Caco-2 (cell line): ENCODE measurements around the gene HLCS. TPM values are rescaled to one million over a fixed set of nuclear protein-coding genes. Genes with fewer than 3 reads are reported as not detected.

Source experiments
- BruUV-seq: library from RNA; stranded (reverse); fragments of 400-500 nt; replicated peaks from 2 replicates; lab custom pipeline; 2021; lab: Mats Ljungman, UMichigan
- CTCF ChIA-PET: fragments of 300-600 bp; sonication (Branson Sonifier 250); formaldehyde crosslinking; loops from one replicate; lab custom pipeline; 2022; ENCODE audit warnings: antibody characterized with exemption; lab: Charles Lee
- POLR2A ChIA-PET: fragments of 300-600 bp; sonication (Branson Sonifier 250); formaldehyde crosslinking; loops from one replicate; lab custom pipeline; 2022; ENCODE audit warnings: antibody characterized with exemption; lab: Charles Lee
- DNase-seq, 2 experiments: peaks; one replicate each; pipeline versions ENCODE4 v3.0.0 to v3.0.0-alpha.2; 2020 to 2022
- H3K27me3 ChIP-seq: replicated peaks from 2 replicates; pipeline ENCODE4 v1.6.0; 2011; ENCODE audit warnings: low read length; ENCODE audit not compliant: control insufficient read depth, insufficient read depth
- H3K36me3 ChIP-seq: 2 replicates; pipeline ENCODE4 v1.5.1; 2011; ENCODE audit warnings: low read length; ENCODE audit not compliant: control insufficient read depth, insufficient read depth
- H3K4me1 ChIP-seq: fragments of 250-450 bp; sonication (Bioruptor Pico); 2 replicates; pipeline ENCODE4 v1.5.1; 2020; ENCODE audit warnings: mild to moderate bottlenecking
- H3K4me3 ChIP-seq: 2 replicates; pipeline ENCODE4 v1.5.1; 2011; ENCODE audit warnings: low read depth, mild to moderate bottlenecking, control low read depth, low read length
- H3K9me3 ChIP-seq: fragments of 250-450 bp; sonication (Bioruptor Pico); 2 replicates; pipeline ENCODE4 v1.5.1; 2020; ENCODE audit warnings: mild to moderate bottlenecking, moderate library complexity
- H3K27ac Mint-ChIP-seq: one replicate; pipeline ENCODE4 v1.8.0; 2022; ENCODE audit warnings: mixed read lengths; ENCODE audit not compliant: unreplicated experiment
- H3K27me3 Mint-ChIP-seq: one replicate; pipeline ENCODE4 v1.8.0; 2022; ENCODE audit warnings: mixed read lengths; ENCODE audit not compliant: insufficient read depth, unreplicated experiment
- H3K36me3 Mint-ChIP-seq: one replicate; pipeline ENCODE4 v1.8.0; 2022; ENCODE audit warnings: mild to moderate bottlenecking, mixed read lengths; ENCODE audit not compliant: insufficient read depth, unreplicated experiment
- H3K4me1 Mint-ChIP-seq: one replicate; pipeline ENCODE4 v1.8.0; 2022; ENCODE audit warnings: low read depth, mixed read lengths; ENCODE audit not compliant: unreplicated experiment
- H3K4me3 Mint-ChIP-seq: one replicate; pipeline ENCODE4 v1.8.0; 2022; ENCODE audit warnings: mild to moderate bottlenecking, moderate library complexity, mixed read lengths; ENCODE audit not compliant: unreplicated experiment
- H3K9me3 Mint-ChIP-seq: one replicate; pipeline ENCODE4 v1.8.0; 2022; ENCODE audit warnings: mixed read lengths; ENCODE audit not compliant: unreplicated experiment
- intact Hi-C: fragments of 100-400 bp; cut with micrococcal nuclease; formaldehyde crosslinking; loops from one replicate; pipeline ENCODE4 v1.10.0; 2022; ENCODE audit not compliant: unreplicated experiment
- total RNA-seq: library from RNA; stranded (reverse); gene quantifications from 2 replicates; pipeline ENCODE4 v1.2.3, GENCODE V29; 2022
- TF ChIP-seq, protein P1 (sequence below), 2 experiments: fragments of 200-600 bp in 1 of 2; IDR thresholded peaks; 1 replicate in 1 of 2; 2 replicates in 1 of 2; pipeline versions ENCODE4 v1.5.1 to v1.8.0; 2011 to 2022; ENCODE audit warnings: antibody characterized with exemption in 1 of 2, control low read depth in 1 of 2, inconsistent platforms in 1 of 2, low read depth in 1 of 2, low read length in 1 of 2, mild to moderate bottlenecking in 1 of 2, moderate library complexity in 1 of 2; ENCODE audit not compliant: insufficient read depth in 1 of 2, severe bottlenecking in 1 of 2, unreplicated experiment in 1 of 2

The HLCS gene
- total RNA-seq, 1 experiment from 2014 or later, result 26.2 TPM

DNA sequence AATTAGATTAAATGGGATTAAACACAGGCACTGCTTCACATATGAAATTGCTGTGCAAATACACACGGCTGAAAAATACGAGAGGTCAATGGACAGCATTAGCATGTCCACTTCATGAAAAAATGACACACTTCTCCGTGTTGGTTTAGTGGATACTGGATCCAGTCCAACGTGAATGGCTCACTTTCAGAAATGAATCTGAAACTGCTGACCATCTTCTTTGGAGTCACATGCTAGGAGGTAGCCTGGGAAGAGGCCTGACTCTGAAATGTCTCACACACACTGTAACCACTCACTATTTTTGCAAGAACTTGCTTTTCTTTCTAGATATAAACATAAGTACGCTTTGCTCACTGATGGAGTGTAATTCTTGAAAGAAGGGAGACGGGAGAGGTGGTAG is 127.3 kb downstream of the HLCS start:
- Mint-ChIP-seq H3K27me3 (no peaks in the 10 kb centered on the region), H3K36me3 (peaks cover 5% of the 10 kb centered on the region), H3K27ac (no peak overlapping the region), H3K4me1 (peaks cover 7% of the 10 kb centered on the region), H3K9me3 (no peaks in the 10 kb centered on the region), H3K4me3 (no peak overlapping the region)
- TF ChIP-seq, protein P1, sequence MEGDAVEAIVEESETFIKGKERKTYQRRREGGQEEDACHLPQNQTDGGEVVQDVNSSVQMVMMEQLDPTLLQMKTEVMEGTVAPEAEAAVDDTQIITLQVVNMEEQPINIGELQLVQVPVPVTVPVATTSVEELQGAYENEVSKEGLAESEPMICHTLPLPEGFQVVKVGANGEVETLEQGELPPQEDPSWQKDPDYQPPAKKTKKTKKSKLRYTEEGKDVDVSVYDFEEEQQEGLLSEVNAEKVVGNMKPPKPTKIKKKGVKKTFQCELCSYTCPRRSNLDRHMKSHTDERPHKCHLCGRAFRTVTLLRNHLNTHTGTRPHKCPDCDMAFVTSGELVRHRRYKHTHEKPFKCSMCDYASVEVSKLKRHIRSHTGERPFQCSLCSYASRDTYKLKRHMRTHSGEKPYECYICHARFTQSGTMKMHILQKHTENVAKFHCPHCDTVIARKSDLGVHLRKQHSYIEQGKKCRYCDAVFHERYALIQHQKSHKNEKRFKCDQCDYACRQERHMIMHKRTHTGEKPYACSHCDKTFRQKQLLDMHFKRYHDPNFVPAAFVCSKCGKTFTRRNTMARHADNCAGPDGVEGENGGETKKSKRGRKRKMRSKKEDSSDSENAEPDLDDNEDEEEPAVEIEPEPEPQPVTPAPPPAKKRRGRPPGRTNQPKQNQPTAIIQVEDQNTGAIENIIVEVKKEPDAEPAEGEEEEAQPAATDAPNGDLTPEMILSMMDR (IDR thresholded peaks at IDR 0.05; ENCODE audit: insufficient read depth in 1 of 2, low read depth in 1 of 2, low read length in 1 of 2, severe bottlenecking in 1 of 2, unreplicated experiment in 1 of 2), result no peak
- CTCF ChIA-PET, result no interaction called here
- Histone ChIP-seq H3K9me3 (no peaks in the 10 kb centered on the region), H3K4me1 (no peaks in the 10 kb centered on the region), H3K36me3 (no peaks in the 10 kb centered on the region), H3K4me3 (no peak overlapping the region), H3K27me3 (no peaks in the 10 kb centered on the region)
- intact Hi-C loops, result no loop called here
- no peak for DNase-seq
- no TSS peak for BruUV-seq
- POLR2A ChIA-PET, result no interaction called here

DNA sequence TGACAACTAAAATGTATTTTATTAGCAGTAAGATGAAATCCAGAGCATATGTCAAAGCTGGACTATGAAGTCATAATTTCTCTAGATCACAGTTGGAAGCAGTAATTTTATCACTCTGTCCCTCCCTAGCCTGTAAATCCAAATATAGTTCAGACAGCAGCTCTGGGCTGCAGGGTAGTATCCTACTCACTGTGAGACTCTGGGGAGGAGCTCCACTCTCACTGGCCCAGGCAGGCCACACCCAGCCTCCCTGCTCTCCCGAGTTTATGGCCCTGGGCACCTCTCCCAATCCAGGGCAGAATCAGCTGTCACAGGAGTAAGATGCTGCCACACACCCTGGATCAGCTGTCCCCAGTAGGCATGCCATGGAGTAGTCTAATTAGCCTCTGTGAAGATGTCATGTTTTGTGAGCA is 131.1 kb downstream of the HLCS start:
- POLR2A ChIA-PET, result no interaction called here
- Histone ChIP-seq H3K9me3 (no peaks in the 10 kb centered on the region), H3K4me3 (no peak overlapping the region), H3K27me3 (no peaks in the 10 kb centered on the region), H3K4me1 (peaks cover 6% of the 10 kb centered on the region; the same call in 1 of the 2 replicates), H3K36me3 (no peaks in the 10 kb centered on the region)
- no TSS peak for BruUV-seq
- H3K27me3 Mint-ChIP-seq, result no peaks in the 10 kb centered on the region
- H3K4me3 Mint-ChIP-seq, result no peak overlapping the region
- H3K4me1 Mint-ChIP-seq, result peaks cover 7% of the 10 kb centered on the region
- intact Hi-C loops, result no loop called here
- no peak overlapping the region for H3K27ac Mint-ChIP-seq
- CTCF ChIA-PET, result no interaction called here
- TF ChIP-seq, protein P1 (IDR thresholded peaks at IDR 0.05; ENCODE audit: insufficient read depth in 1 of 2, low read depth in 1 of 2, low read length in 1 of 2, severe bottlenecking in 1 of 2, unreplicated experiment in 1 of 2), result no peak
- no peak for DNase-seq
- H3K9me3 Mint-ChIP-seq, result no peaks in the 10 kb centered on the region
- no peaks in the 10 kb centered on the region for H3K36me3 Mint-ChIP-seq

DNA sequence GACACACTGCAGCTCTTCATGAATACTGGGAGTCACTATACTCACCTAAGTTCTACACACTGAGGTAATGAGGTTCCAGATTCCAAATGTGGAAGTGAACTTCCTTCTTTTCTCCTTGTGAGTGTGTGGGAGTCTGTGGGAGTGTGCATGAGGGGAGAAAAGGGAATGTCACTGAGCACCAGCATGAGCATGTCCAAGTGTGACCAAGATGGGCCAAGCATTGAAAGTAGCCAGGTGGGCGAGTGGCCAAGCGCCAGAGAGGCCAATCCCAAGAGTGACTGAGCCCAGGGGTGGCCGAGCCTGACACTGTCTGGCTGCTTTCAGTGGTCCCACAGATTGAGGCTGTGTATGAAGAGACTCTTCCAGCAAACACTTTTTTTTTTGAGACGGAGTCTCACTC is 132.3 kb downstream of the HLCS start:
- Mint-ChIP-seq H3K9me3 (no peaks in the 10 kb centered on the region), H3K36me3 (no peaks in the 10 kb centered on the region)

More for the DNA sequence above, 132.3 kb downstream of the HLCS start:
- H3K9me3 ChIP-seq, result no peaks in the 10 kb centered on the region
- POLR2A ChIA-PET, result no interaction called here
- CTCF ChIA-PET, result no interaction called here
- H3K4me3 ChIP-seq, result no peak overlapping the region
- no TSS peak for BruUV-seq
- H3K4me1 ChIP-seq, result peaks cover 6% of the 10 kb centered on the region
- H3K27ac Mint-ChIP-seq, result no peak overlapping the region
- no peak overlapping the region for H3K4me3 Mint-ChIP-seq
- intact Hi-C loops, result no loop called here
- H3K36me3 ChIP-seq, result no peaks in the 10 kb centered on the region
- H3K27me3 ChIP-seq, result no peaks in the 10 kb centered on the region
- TF ChIP-seq, protein P1 (IDR thresholded peaks at IDR 0.05; ENCODE audit: insufficient read depth in 1 of 2, low read depth in 1 of 2, low read length in 1 of 2, severe bottlenecking in 1 of 2, unreplicated experiment in 1 of 2), result no peak
- H3K4me1 Mint-ChIP-seq, result peaks cover 2% of the 10 kb centered on the region
- H3K27me3 Mint-ChIP-seq, result no peaks in the 10 kb centered on the region
- DNase-seq, result no peak
